ENCODE results near the gene CCNQ.

- no peak for TF ChIP-seq EZH2 (optimal IDR thresholded peaks at IDR 0.05; ENCODE audit: low read depth, low read length)
- no peak for TF ChIP-seq CTCF (IDR thresholded peaks at IDR 0.05; ENCODE audit: low read length)
- no peak for TF ChIP-seq EZH2phosphoT487 (IDR thresholded peaks at IDR 0.05; ENCODE audit: low read length)
Observed at GRCh38 chrX:153572601-153573000, 26.3 kb downstream of the CCNQ start.

Data from MM.1S (cell line).